Fibroblast of skin of back (primary cell): Measurements from ENCODE around the gene LDHD.
A peak's percentile ranks its signal among the peaks of the same experiment; 100 is the strongest.

Experiments used
- DNase-seq: peaks from one replicate; pipeline ENCODE4 v3.0.0-alpha.2; 2013

The LDHD gene

DNA sequence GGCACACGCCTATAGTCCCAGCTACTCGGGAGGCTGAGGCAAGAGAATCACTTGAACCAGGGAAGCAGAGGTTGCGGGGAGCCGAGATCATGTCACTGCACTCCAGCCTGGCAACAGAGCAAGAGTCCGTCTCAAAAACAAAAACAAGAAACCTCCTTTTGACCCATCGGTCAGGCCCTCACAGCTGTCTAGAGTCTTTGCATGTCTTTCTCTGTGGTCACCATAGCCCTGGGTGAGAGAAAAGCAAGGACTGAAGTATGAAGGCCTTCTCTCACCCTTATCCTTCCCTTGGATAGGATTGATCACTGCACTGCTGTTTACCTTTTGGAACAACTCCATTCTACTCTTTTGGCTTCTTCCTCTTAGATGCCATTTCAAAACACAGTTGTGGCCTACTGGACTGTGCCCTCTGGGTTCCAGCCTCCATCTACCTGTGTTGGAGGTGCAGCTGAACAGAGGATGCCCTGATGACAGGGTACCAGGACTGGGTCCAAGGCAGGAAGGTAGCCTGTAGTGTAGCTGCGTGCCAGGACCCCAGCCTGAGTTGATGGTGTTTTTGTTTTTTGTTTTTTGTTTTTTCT, 37.1 kb downstream of the LDHD start:
- no peak for DNase-seq

DNA sequence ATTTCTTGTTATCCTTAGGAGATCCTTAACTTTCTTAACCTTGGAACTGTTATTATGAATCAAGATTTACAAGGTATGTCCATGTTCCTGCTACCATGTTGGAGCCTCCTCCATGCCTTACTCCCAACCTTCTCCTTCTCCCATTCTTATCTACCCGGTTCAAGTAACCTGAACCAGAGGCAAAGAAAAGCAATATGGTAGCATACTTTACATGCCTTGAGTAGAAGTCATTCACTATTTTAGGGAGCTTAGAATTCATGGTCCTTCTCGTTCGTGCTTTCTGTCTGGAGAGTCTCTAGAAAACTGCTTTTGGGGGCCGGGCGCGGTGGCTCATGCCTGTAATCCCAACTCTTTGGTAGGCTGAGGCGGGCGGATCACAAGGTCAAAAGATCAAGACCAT, 37.7 kb downstream of the LDHD start:
- DNase-seq, result peak; percentile 41

DNA sequence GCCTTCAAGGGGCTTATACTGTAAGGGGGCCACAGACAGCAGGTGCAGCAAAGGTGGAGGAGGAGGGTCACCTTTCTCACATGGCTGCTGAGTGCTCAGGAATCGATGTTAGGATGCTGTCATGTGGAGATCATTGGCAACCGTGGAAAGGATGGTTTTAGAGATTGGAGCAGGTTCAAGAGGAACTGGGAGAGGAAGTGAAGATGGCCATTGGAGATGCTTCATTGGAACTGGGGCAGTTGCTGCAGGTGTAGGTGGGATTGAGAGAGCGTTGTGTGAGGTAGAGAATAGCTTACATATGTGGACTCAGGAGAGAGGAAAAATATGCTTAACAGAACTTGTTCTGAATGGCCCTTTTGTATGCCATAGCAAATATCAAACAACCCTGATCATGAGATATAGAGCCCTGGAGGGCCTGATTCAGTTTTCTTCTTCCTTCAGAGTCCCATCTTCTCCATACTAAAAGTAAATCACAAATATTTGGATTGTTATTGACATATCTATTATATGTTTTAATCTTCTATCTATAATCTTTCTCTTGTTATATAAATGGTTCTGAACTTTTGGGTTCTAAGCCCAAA, 40.8 kb downstream of the LDHD start:
- no peak for DNase-seq

DNA sequence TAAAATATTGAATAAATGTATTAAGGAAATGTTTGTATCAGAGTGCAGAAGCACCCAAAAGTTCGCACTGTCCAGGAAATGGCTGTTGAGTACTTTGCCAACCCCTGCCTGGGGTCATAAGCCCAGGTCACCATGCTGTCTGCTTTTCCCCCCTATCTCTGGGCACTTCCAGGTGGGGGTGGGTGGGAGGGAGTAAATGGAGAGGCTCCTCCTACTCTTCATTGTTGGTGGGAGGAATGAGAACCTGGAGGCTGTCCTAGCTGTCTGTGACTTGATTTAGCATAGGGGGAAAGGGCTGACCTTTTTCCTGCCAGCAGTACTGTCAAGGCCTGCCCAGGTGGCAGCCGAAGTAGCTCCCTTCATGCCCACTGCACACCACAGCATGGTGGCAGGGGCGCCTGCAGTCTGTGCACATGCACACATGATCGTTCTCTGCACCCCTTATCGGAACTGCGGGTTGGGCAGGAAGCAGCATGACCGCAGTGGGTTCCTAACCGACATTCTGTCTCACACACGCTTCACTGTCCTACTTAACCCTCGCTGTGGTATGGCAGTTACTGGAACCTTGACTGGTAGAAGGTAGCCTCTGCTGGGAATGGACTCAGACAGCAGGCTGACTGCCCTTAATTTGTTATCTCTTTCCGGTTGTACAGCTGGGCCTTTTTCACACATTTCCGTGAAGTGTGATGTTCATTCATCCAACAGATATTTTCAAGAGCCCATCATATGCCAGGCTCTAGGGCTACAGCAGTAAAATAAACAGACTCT, 41.5 kb downstream of the LDHD start:
- DNase-seq, result no peak

DNA sequence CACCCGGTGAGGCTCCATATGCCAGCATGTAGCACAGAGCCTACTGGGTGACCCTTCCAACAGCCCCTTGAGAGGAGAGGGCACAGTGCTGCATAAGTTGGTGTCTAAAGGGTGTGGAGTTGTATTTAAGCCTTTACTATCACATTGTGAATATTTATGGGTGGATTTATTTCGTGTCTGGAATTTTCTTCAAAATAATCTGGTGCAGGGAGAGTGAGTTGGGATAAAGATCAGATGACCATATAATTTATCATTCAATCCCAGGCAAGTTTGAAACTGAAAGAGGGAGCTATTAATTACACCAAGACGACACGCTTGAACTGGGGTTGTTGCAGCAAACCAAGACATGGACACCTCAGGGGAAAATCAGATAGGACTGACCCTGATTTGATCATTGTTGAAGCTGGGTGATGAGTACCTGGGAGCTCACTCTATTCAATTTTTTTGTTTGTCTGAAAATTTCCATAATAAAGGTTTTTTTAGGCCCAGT, 42.2 kb downstream of the LDHD start:
- DNase-seq, result no peak

DNA sequence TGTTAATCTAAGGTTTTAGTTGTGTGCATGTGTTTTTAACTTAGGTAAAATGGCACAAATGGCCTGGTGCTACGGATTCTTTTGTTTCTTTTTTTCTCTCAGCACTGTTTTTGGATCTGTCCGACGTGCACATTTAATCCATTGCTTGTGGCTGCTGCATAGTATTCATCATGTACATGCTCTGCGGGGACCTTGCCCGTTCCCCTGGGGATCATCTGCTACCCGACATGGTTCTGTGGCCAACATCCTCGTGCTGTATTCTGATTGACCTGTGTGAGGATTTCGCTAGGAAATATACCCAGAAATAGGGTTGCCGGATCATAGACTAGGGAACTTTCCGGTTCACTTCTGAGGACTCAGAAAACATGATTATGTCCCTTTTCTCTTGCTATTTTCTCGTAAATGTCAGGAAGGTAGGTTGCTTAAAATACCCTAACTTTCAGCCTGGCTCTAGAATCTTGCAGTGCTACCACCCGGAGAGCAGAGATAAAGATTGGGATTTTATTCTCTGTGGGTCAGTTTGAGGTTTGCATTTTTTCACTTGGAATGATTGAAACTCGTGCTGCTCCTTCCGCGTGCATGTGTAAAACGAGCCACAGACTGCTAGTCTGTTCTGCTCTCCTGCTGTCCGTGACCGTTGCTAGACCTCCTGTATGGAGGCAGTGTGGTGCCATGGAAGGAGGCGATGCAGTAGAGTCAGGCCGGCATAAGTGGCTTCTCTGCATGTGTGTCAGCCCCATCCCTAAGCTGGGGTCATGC, 42.9 kb downstream of the LDHD start:
- peak; percentile 47 for DNase-seq

DNA sequence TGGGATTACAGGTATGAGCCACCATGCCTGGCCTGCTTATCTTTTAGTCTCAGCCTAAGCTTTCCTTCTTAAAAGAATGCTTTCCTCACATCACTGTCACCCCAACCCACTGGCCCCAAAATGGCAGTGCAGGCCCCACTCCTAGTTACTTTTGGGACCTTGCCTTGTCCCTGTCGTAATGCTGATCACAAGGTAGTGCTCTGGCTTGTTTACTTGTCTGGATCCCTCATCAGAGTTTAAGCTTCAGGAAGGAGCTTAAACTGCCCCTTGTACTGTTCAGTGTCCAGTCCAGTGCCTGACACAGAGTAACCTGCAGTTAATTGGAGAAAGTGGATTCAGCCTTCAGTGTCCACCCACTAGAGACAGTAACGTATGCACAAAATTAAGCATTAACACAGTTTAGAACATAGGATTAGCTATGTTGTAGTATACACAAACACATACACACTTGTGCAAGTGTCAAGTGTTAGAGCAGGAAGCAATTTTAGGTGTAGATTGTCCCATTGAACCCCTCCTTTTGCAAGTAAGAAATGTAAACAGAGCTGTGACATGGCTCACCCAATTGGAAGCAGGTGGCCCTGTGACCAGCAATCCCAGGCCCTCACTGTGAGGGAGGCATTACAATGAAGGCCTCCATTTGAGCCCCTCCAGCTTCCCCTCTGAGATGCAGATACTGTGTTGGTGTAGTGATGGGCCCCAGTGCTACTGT, 44.2 kb downstream of the LDHD start:
- no peak for DNase-seq

DNA sequence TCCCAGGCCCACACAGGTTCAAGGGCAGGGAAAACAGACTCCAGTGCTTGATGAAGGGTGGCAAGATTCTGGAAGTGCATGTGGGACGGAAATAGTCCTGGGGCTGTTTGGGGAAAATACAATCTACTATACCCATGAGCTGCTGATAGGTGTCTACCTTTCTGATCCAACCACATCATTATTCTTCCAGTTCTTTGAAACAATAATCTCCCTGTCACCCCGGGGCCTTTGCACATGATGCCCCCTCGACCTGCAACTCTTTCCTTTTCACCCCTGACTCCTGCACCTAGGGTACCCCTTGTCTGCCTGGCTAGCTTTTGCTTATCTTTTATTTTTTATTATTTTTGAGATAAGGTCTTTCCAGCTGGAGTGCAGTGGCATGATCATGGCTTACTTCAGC, 45.0 kb downstream of the LDHD start:
- DNase-seq, result no peak

DNA sequence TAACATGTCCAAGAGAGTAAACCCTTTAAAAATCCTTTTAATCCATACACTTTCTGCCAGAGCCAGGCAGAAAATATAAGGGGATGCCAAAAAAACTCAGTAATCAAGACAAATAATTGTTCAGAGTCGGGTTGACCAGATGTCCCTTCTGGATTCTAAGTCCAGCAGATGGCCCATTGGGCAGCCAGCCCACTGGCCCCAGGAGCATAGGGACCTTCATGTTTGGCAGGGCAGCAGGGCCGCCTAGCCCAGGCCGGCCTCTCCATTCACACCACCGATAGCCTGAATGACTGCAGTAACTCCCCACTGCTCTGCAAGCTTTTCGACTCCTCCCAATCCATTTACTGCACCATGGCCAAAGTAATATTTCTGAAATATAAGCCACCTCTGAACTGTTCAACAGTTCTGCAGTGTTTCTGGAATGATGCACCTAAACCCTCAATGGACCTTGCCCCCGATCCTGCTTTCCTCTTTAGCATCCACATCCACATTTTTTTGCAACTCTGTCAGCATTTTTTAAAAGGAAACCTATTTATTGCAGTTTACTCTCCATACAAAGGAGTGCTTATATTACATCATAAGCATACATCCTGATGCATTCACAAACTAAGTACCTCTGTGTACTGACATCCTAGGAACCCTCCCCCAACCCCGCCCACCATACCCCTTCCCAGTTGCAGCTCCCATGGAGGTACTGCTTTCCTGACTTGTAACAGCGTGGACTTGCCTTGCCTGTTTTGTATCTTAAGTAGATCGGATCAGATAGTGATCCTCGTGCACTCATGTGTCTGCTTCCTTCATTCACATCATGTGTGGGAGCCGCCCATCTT, 46.4 kb downstream of the LDHD start:
- DNase-seq, result no peak

DNA sequence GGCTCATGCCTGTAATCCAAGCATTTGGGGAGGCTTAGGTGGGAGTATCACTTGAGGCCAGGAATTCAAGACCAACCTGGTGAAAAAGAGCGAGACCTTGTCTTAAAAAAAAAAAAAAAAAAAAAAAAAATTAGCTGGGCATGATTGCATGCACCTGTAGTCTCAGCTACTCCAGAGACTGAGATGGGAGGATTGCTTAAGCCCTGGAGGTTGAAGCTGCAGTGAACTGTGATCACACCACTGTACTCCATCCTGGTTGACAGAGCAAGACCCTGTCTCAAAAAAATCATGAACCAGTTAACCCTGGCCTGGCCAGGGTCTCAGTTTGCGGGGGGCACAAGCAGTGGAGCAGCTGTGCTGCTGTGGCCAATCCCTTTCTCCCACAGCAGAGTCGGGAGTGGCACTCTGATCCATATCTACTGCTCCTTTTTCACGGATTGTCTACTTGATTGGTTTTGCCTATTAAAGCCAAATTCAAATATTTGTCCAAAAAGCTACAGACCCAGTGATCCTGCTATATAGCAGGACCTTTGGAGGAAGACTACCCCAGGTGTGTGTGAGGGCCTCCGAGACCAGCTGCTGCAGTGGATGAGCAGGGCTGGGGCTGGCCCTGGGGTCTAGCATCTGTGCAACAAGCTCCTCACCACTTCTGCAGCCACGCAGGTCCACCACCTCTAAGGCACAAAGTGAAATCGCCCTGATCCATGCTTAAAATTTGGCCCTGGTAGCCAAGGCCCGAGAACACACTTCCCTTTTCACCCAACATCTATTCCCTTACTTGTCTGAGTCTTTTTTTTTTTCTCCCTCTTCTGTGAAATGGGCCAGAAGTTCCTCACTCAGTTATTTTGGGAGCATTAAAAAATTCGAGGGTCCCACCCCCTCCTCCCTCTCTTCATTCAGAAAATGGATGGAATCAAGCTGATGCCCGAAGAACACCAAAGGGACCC, 48.2 kb downstream of the LDHD start:
- no peak for DNase-seq

DNA sequence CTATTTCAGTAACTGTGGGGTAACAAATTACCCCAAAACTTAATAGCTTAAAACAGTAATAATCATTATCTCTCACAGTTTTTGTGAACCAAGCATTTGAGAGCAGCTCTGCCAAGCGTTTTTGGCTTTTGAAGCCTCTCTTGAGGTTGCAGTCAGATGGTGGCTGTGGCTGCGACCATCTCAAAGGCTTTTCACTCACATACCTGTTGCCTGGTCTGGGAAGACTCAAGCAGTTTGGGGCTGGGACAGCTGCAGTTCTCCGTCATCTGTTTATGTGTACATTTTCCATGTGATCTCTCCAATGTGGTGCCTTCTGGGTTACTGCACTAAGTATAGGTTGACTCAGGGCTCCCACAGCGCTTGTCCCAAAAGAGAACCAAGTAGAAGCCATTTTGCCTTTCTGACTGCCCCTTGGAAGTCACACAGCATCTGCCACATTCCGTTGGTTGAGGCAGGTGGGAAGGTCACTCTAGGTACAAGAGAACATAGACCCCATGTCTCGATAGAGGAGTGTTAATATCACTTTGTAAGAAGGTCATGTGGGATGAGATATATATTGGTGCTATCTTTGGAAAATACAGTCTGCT, 49.6 kb downstream of the LDHD start:
- DNase-seq, result no peak

DNA sequence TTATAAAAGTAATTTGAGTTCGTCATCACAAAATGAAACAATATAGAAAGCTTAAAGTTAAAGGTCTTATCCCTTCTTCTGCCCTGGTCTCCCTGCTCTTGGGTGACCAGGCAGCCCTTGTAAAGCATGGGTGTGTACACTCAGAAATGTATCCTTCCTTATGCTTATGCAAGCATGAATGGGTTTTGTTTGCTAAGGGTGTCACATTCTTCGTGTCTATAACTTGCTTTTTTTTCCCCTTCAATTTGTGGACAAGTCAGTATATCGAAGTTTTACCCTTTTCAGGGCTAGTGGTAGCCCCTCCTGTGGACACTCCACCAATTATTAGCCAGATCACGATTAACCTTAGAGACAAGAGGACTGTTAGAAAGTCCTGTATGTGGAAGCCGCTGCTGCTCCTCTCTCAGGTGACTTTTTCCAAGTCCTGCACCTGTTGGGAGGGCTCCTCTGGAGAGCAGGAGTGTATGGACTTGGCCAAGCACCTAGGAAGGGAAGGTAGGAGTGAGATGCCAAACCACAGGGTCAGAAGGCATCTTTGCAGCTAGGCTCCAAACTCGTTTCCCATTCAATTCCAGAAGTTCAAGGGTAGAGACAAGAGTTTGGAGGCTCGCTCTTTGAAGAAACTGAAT, 50.9 kb downstream of the LDHD start:
- DNase-seq, result no peak

DNA sequence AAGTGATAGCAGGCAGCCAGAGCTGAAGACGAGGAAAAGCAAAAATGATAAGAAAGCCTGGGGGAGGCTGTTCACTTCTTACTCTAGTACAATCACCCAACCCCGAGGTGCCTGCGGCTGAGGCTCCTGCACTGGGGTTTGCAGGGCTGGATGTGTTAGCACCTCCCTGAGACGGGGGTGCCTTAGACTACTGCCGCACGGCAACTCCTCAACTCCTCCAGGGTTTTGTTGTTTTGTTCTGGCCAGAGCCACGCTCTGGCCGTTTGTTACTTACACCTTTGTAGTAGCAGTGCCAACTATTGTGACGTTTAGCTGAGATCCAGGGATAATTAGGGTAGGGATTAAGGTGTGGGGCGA, 51.5 kb downstream of the LDHD start:
- no peak for DNase-seq

DNA sequence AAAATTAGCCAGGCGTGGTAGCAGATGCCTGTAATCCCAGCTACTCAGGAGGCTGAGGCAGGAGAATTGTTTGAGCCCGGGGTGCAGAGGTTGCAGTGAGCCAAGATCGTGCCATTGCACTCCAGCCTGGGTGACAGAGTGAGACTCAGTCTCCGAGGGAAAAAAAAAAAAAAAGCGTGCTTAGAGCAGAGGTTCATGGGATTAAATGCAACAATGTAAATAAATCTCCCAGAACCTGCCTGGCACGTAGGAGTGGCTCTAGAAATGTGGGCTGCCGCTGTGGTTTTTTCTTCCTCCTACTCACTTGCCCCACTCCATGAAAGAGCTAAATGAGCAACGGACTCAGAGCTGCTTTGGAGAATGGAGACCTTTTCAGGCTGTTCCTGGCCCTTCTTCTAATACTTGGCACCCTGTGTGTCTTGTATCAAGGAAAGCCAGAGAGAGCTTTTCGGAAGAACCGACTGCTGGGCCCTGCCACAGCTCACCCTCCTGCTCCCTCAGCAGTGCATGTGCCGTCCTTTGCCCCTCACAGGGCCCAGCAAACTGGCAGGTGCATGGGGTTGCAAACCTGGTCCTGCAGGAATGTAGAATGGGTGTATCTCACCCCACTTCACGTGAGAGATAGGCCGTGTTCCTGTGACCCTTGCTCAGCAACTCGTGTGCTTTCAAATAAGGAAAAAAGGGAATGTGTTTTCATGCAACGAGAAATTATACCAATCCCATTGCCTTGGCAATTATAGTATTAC, 52.0 kb downstream of the LDHD start:
- DNase-seq, result no peak

DNA sequence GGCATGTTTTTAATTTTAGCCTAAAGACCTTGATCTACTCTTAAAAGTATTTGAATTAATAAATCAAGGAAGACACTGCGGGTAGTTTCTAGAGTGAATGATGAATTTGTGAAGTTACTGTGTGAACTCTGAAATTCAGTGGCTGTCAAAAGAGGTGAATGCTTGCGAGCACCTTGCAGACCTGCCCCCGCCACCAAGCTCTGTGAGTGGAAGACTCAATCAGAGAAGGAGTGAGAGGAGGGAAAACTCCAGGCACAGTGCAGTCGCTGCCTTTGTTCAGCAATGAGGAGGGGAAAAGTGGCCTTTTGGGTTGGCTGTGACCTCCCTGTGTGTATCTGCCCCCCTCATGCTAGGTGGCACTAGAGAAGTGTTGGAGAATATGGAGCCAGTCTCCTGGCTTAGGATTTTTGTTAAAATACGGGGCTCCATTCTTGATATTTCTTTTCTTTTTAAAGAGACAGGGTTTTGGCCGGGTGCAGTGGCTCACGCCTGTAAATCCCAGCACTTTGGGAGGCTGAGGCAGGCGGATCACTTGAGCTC, 53.0 kb downstream of the LDHD start:
- no peak for DNase-seq

DNA sequence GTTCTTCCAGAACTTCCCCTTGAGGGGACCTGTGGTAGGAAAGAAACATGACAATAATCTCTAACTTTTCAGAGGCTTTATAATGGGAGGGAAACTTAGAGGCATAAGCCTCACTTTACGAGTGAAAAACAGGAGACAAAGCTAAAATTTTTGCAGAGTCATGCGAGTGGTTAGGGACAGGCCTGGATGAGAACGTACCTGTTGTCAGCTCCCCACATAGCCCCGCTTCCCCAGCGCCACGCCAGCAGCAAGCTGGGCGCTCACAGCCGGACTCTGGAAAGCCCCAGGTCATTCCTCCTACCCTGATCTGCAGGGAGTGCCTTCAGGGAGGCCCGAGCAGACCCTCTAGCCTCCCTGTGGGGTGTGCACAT, 53.6 kb downstream of the LDHD start:
- DNase-seq, result no peak

DNA sequence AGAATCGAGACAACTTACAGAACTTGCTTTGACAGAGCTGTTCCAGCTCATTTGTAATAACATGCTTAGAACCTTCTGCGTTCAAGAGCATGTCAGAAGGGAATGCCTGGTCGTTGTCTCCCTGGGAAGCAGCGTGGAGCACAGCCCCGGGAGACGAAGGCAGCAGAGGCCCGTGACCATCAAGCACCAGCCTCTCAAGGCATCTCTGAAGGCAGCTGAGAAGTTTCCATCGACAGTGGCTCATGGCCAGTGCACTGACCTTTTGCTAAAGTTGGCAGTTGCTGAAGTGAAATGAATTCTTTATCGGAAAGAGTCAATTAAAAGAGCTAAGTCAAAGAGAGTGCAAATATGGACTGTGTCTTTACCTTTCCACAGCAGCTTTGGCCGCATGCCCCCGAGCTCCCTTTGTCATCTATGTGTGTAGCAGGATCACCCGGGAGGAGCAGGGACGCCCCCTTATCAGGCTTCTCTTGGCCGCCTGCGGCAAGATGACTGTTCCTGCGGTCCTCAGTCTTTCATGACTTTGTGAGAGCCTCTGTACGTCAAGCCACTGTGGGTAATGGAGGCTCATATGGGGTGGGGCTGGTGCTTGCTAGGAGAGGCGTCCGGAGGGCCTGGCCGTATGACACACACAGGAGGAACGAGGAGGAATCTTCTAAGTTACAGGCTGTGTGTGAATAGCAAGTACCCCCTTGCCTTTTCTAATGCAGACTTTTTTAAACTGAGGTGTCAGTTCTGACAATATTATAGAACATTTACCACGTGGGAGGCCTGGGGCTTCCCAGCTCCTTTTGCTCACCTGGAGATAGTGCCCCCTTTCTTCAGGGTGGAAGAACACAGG, 54.2 kb downstream of the LDHD start:
- no peak for DNase-seq
